Fibroblast of skin of left biceps (primary cell): ENCODE results near the gene IGSF8.
"Not testable (repeated sequence)": the region's sequence is repeated elsewhere in the genome, so short reads cannot be mapped to it uniquely, and the experiment has no call there.

ENCODE experiments used
- DNase-seq, 2 experiments: peaks; one replicate each; pipeline ENCODE4 v3.0.0-alpha.2; 2013; ENCODE audit warnings: low read depth in 2 of 2

Gene IGSF8

GRCh38 chr1:160126342-160126741, 27.9 kb upstream of the IGSF8 start:
- not testable (repeated sequence) for DNase-seq

- DNase-seq = no peak
Observed at GRCh38 chr1:160125746-160126145, 27.3 kb upstream of the IGSF8 start.

GRCh38 chr1:160124705-160125478, 26.5 kb upstream of the IGSF8 start:
- DNase-seq = peak in 1 of 2 experiments; percentile 20

- no peak for DNase-seq
Observed at GRCh38 chr1:160123726-160124125, 25.3 kb upstream of the IGSF8 start.

GRCh38 chr1:160122978-160123495, 24.6 kb upstream of the IGSF8 start:
- DNase-seq = no peak

GRCh38 chr1:160121388-160121787, 23.0 kb upstream of the IGSF8 start:
- no peak for DNase-seq

GRCh38 chr1:160120797-160121196, 22.4 kb upstream of the IGSF8 start:
- DNase-seq = no peak

- DNase-seq = no peak
Observed at GRCh38 chr1:160118928-160119327, 20.5 kb upstream of the IGSF8 start.

- no peak for DNase-seq
Observed at GRCh38 chr1:160117709-160118183, 19.3 kb upstream of the IGSF8 start.

- no peak for DNase-seq
Observed at GRCh38 chr1:160117300-160117699, 18.9 kb upstream of the IGSF8 start.

GRCh38 chr1:160116283-160117147, 18.1 kb upstream of the IGSF8 start:
- no peak for DNase-seq

- no peak for DNase-seq
Observed at GRCh38 chr1:160115545-160116282, 17.3 kb upstream of the IGSF8 start, which contains the start of gene ATP1A2. ATP1A2 (plus strand) TSS chr1:160115759; CDS start chr1:160115862, 103 bp downstream.

- no peak for DNase-seq
Observed at GRCh38 chr1:160114085-160114484, 15.7 kb upstream of the IGSF8 start.

GRCh38 chr1:160113407-160113806, 15.0 kb upstream of the IGSF8 start:
- no peak for DNase-seq

GRCh38 chr1:160112357-160112756, 13.9 kb upstream of the IGSF8 start:
- DNase-seq = no peak

GRCh38 chr1:160111462-160111861, 13.0 kb upstream of the IGSF8 start:
- DNase-seq = not testable (repeated sequence)

- no peak for DNase-seq
Observed at GRCh38 chr1:160109686-160110085, 11.3 kb upstream of the IGSF8 start.

- no peak for DNase-seq
Observed at GRCh38 chr1:160108888-160109662, 10.7 kb upstream of the IGSF8 start.

GRCh38 chr1:160107512-160107911, 9.1 kb upstream of the IGSF8 start:
- DNase-seq = no peak

- DNase-seq = no peak
Observed at GRCh38 chr1:160105155-160105554, 6.7 kb upstream of the IGSF8 start.

- DNase-seq = no peak
Observed at GRCh38 chr1:160104486-160104885, 6.1 kb upstream of the IGSF8 start.
